AG09319 (cell line): ENCODE results near the gene CDHR3.
"Not testable (repeated sequence)": the region's sequence is repeated elsewhere in the genome, so short reads cannot be mapped to it uniquely, and the experiment has no call there.

Experiments
- DNase-seq: peaks from one replicate; pipeline ENCODE4 v3.0.0-alpha.2; 2010; ENCODE audit warnings: low read depth; ENCODE audit errors: extremely low read depth
- TF ChIP-seq, protein P1 (sequence below): IDR thresholded peaks from 2 replicates; pipeline ENCODE4 v1.5.1; 2011; ENCODE audit warnings: low read depth, mild to moderate bottlenecking, inconsistent platforms, low read length, moderate library complexity

CDHR3 gene

DNA sequence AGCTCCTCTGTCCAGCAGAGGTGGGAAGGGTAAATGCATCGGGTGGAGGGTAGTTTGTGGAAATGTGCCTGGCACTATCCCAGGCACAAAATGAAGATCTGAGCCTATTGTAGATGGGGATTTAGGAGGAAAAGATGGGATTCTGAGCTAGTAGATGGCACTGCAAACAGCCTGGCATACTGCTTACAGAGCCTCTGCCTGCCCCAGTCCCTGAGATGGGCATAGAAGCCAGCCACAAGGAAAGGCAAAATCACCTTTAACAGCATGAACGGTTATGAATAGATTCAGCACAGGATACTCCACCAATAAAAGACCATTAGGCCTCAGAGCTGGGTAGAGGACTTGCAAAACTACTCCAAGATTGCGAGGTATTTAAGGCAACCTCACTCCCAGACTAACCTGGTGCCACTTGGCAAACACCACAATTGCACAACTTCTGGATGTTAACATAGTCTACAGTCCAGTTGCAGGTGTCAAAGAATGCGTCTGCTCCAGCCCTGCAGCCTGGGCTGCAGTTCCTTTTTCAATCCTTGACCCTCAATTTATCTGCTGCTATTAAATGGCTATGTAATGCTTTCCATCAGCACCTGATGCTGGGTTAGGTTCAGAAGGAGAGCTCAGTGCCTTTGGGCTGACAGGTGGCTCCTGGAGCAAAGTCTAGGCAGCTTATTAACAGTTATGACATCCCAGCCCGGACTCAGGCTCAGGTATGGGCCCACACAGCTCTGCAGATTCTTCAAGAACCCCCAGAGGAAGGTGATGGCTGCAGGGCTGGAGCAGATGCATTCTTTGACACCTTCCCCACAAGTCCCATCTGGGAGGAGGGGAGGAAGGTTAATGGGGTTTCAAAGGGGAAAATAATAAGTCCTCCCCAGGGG, 34.0 kb downstream of the CDHR3 start:
- TF ChIP-seq, protein P1, sequence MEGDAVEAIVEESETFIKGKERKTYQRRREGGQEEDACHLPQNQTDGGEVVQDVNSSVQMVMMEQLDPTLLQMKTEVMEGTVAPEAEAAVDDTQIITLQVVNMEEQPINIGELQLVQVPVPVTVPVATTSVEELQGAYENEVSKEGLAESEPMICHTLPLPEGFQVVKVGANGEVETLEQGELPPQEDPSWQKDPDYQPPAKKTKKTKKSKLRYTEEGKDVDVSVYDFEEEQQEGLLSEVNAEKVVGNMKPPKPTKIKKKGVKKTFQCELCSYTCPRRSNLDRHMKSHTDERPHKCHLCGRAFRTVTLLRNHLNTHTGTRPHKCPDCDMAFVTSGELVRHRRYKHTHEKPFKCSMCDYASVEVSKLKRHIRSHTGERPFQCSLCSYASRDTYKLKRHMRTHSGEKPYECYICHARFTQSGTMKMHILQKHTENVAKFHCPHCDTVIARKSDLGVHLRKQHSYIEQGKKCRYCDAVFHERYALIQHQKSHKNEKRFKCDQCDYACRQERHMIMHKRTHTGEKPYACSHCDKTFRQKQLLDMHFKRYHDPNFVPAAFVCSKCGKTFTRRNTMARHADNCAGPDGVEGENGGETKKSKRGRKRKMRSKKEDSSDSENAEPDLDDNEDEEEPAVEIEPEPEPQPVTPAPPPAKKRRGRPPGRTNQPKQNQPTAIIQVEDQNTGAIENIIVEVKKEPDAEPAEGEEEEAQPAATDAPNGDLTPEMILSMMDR: no peak
- DNase-seq: no peak

DNA sequence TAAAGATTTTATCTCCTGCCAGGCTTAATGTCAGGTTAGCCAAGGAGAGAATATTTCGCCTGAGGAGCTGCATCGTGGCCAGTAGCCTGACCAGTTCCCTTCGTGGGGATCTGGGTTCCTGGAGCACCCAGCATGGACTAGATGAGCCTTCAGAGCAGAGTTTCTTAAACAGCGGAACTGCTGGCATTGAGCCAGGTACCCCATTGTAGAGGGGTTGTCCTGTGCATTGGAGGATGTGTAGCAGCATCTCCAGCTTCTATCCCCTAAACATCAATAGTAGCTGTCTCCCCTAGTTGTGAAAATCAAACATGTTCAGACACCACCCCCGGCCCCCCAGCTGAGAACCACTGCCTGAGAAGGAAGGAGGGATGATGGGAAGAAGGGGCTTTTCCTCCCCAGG, 36.2 kb downstream of the CDHR3 start:
- no peak for DNase-seq
- TF ChIP-seq, protein P1: no peak

DNA sequence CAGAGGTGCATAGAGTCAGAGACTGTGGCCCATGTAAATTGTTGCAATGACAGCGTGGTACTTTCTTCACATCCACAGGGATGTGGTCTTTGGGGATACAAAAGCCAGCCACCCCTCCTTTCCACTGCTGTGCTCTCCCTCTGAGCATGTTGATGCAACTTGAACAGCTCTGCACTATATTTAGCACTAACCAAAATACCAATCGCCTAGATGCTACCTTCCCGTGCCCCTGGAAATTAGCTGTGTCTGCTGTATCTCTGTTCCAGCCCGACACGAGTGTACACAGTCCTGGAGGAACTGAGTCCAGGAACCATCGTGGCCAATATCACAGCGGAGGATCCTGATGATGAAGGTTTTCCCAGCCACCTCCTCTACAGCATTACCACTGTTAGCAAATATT, 38.1 kb downstream of the CDHR3 start:
- TF ChIP-seq, protein P1: no peak
- DNase-seq: no peak

- no peak for DNase-seq
- TF ChIP-seq, protein P1: no peak
Measured at GRCh38 chr7:106001886-106002285, 38.8 kb downstream of the CDHR3 start.

DNA sequence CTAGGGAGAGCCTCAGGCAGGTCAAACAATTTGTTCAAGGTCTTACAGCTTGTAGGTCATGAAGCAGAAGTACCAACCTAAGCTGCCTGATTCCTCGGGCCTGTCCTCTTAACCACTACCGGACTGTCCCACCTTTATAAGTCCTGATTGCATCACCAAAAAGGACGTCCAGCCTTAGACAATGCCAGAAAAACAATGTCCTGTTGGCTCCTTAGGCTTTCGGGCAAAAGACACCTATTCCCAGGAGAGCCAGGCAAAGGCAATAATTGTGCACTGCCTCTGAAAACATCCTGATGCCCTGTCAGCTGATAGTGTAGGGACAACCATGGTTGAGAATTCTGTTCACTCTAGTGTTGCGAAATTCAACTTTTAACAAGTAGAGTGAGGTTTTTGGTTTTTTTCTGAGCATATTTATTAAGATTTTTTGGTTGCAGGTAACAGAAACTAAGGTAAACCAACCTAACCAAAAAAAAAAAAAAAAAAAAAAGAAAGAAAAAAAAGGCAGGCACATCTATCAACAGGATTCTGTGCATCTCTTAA, 40.5 kb downstream of the CDHR3 start:
- DNase-seq: no peak
- TF ChIP-seq, protein P1: no peak

- TF ChIP-seq, protein P1: no peak
- no peak for DNase-seq
Measured at GRCh38 chr7:106006906-106007305, 43.8 kb downstream of the CDHR3 start.

GRCh38 chr7:106007796-106008195, 44.7 kb downstream of the CDHR3 start:
- not testable (repeated sequence) for DNase-seq
